ENCODE measurements around the gene SDC1. TPM values are rescaled to one million over a fixed set of nuclear protein-coding genes. Genes with fewer than 3 reads are reported as not detected.

Gene SDC1
- total and polyA plus RNA-seq, 8 donors, result 88.9 to 278 (median 117) TPM

DNA sequence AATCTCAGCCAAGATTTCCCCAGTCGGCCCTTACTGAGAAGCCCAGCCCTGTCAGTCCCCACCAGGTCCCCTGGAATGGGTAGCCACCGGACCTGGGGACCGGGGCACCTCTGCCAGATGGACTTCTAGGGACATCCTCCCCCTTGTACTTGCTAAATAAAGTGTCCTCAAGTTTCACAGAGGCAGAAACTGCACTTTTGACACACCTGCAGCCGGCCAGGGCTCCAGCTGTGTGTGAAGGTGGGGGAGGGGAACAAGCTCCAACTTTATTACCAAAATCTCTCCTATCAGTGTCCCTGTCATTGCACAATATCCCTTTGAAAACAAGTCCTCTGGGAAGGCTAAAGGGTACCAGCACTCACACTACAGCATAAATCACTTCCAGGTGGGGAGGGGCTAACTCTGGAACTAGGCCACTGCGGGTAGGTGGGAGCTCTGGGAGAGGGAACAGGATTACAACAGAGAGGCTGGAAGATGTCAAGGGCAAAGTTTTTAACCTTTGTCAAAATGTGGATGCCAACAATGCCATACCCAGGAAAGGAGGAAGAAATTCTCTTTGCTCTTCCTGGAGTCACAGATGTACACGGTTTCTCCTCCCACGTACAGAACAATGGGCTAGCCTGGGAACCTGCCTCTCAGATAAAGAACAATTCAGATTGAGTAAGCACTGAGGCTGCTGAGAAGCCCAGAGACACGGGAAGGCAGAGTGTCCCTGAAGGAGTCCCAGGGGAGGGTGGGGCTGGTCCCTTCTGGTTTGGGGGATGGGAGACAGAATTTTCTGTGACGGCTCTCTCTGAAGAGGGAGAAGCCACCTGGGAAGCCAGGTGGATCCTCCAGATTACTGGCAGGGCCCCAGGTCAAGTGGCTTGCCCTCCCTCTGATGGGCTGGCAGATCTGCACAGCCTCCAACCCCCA lies 11.0 kb downstream of the SDC1 start:
- TF ChIP-seq, protein P1, sequence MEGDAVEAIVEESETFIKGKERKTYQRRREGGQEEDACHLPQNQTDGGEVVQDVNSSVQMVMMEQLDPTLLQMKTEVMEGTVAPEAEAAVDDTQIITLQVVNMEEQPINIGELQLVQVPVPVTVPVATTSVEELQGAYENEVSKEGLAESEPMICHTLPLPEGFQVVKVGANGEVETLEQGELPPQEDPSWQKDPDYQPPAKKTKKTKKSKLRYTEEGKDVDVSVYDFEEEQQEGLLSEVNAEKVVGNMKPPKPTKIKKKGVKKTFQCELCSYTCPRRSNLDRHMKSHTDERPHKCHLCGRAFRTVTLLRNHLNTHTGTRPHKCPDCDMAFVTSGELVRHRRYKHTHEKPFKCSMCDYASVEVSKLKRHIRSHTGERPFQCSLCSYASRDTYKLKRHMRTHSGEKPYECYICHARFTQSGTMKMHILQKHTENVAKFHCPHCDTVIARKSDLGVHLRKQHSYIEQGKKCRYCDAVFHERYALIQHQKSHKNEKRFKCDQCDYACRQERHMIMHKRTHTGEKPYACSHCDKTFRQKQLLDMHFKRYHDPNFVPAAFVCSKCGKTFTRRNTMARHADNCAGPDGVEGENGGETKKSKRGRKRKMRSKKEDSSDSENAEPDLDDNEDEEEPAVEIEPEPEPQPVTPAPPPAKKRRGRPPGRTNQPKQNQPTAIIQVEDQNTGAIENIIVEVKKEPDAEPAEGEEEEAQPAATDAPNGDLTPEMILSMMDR (IDR thresholded peaks at IDR 0.05), result no peak
- DNase-seq (no peak), ATAC-seq (peak; percentile 10)
- Histone ChIP-seq H3K27me3 (no peaks in the 10 kb centered on the region), H3K4me1 (peaks cover 7 to 8% of the 10 kb centered on the region in 2 donors), H3K36me3 (no peaks in the 10 kb centered on the region), H3K4me3 (no peak overlapping the region), H3K9me3 (no peaks in the 10 kb centered on the region), H3K27ac (peak overlapping the region in 1 of 2 donors; percentile 35)
- intact Hi-C loops (cut with DNase I), result no loop called here

DNA sequence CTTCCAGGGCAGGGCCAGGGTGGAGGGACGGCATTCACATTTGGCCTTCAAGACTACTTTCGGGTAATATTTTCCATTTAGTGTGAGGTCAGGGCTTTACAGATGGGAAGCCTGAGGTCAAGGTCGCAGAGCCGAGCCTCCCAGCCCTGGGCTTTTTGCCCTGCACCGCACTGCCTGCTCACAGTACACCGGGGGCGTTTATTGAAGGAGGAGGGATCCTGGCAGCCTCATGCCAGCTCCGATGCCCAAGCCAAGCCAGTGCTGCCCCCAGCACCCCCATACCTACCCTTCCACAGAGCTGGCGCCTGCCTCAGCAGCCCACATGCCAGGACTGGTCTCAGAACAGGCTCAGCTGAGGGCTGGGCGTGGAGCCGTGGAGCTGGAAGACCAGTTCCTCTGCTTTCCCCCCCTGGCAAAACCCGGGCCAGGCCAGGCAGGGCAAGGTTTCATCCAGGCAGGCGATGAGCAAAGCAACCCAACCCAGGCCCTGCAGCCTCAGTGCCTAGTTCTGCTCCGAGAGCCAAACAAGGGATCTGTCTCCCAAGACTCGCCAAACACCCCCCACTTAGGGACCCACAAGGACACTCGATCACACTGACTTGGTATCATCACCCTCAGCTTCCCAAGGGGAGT lies 11.9 kb downstream of the SDC1 start:
- DNase-seq (peak in 3 of 4 donors; percentile 70 to 87 (median 71)), ATAC-seq (peak; percentile 72)
- Histone ChIP-seq H3K27ac (peak overlapping the region; percentile 6 to 59), H3K27me3 (no peaks in the 10 kb centered on the region), H3K4me1 (peaks cover 7 to 11% of the 10 kb centered on the region in 2 donors), H3K9me3 (no peaks in the 10 kb centered on the region), H3K4me3 (no peak overlapping the region), H3K36me3 (no peaks in the 10 kb centered on the region)
- TF ChIP-seq, protein P1 (IDR thresholded peaks at IDR 0.05), result no peak
- intact Hi-C loops (cut with DNase I), result no loop called here

DNA sequence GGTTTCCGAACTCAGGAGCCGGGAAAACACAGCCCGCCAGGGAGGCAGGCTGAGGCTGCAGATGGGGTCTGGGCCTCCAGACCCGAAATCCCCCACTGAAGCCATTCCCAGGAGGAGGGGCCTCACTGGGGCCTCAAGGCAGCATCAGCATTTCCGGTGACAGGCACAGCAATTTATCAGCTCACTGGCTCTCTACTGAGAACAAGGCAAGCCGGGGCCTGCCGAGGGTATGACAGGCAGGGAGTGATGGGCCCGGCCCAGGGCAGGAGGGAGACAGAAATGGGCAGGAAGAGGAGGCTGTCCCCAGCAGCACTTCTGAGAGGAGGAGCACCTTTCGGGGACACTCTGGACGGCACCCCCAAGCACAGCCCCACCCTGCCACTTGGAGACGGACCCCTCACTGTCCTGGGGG lies 12.5 kb downstream of the SDC1 start:
- TF ChIP-seq, protein P1 (IDR thresholded peaks at IDR 0.05), result no peak
- Histone ChIP-seq H3K27ac (peak overlapping the region in 1 of 2 donors; percentile 59), H3K9me3 (no peaks in the 10 kb centered on the region), H3K4me3 (no peak overlapping the region), H3K36me3 (no peaks in the 10 kb centered on the region), H3K4me1 (peaks cover 7 to 13% of the 10 kb centered on the region in 2 donors), H3K27me3 (no peaks in the 10 kb centered on the region)
- DNase-seq (peak in 1 of 4 donors; percentile 64), ATAC-seq (no peak)
- intact Hi-C loops (cut with DNase I), result no loop called here

DNA sequence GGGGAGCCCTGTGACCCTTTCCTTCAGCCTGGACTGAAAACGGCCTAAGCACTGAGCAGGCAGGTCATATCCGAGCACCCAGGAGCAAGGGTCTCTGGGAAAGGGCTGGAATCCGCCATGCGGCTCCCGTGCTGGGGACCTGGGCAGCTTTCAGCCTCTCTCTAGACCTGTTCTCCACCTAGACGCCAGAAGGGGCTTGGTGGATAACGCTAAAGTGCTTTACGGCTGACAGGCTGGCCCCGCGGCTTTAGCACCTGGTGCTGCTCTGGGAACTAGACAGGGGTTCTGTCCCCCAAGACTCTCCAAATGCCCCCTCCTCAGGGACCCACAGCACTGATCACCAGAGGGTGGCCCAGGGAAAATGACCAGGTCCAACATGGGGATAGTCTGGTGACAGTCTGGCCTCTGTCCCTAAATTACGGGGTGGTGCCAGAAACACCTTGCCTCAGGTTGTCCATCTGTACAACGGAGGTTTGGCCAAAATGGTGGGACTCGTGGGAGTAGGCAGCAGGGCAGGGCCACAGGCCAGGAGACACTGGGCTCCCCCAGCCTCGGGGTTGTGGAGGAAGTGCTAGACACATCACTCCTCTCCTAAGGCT lies 13.0 kb downstream of the SDC1 start:
- Histone ChIP-seq H3K4me1 (peaks cover 7 to 15% of the 10 kb centered on the region in 2 donors), H3K36me3 (no peaks in the 10 kb centered on the region), H3K27ac (no peak overlapping the region), H3K27me3 (no peaks in the 10 kb centered on the region), H3K4me3 (no peak overlapping the region), H3K9me3 (no peaks in the 10 kb centered on the region)
- TF ChIP-seq, protein P1 (IDR thresholded peaks at IDR 0.05), result no peak
- ATAC-seq, result no peak
- DNase-seq, result no peak
- intact Hi-C loops (cut with DNase I), result no loop called here

DNA sequence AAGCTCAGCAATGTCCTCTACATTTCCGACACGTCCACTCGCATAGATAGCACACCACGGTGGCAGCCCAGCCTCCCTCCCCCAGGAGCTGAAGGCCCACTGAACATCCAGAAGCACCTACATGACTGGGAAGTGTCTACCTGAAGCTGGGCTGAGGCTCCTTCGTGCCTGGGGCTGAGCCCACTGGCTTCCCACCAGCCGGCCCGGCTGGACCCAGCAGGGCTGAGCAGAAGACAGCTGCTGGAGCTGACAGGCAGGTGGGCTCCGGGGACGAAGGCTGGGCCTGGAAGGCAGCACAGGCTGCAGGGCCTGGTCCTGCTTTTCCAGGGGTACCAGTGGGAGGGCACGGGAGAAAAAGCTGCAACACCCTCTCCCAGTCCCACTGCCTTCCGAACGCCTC lies 13.5 kb downstream of the SDC1 start:
- no peak overlapping the region for H3K4me3 ChIP-seq
- no peaks in the 10 kb centered on the region for H3K27me3 ChIP-seq
- no peak overlapping the region for H3K27ac ChIP-seq
- intact Hi-C loops (cut with DNase I), result no loop called here
- peaks cover 7 to 18% of the 10 kb centered on the region in 2 donors for H3K4me1 ChIP-seq
- H3K36me3 ChIP-seq, result no peaks in the 10 kb centered on the region
- ATAC-seq (no peak), DNase-seq (no peak)
- H3K9me3 ChIP-seq, result no peaks in the 10 kb centered on the region
- TF ChIP-seq, protein P1 (IDR thresholded peaks at IDR 0.05), result no peak

All from left lung (tissue), 10 donors.